Left ventricle myocardium inferior (tissue), 1 donor: Measurements from ENCODE around the gene ADAMTS12. TPM values are rescaled to one million over a fixed set of nuclear protein-coding genes. Genes with fewer than 3 reads are reported as not detected.

Experiments used
- DNase-seq: peaks from one replicate; pipeline ENCODE4 v3.0.0-alpha.2; 2020
- H3K27ac ChIP-seq: fragments of 200-600 bp; replicated peaks from 2 replicates; pipeline ENCODE4 v1.8.0; 2021
- H3K27me3 ChIP-seq: fragments of 200-600 bp; 2 replicates; pipeline ENCODE4 v1.8.0; 2021; ENCODE audit warnings: low read depth
- H3K36me3 ChIP-seq: fragments of 200-600 bp; 2 replicates; pipeline ENCODE4 v1.8.0; 2021
- H3K4me1 ChIP-seq: fragments of 200-600 bp; 2 replicates; pipeline ENCODE4 v1.8.0; 2021
- H3K4me3 ChIP-seq: fragments of 200-600 bp; 2 replicates; pipeline ENCODE4 v1.8.0; 2021; ENCODE audit warnings: mild to moderate bottlenecking, moderate library complexity
- H3K9me3 ChIP-seq: fragments of 200-600 bp; replicated peaks from 2 replicates; pipeline ENCODE4 v1.8.0; 2021
- intact Hi-C: fragments of 100-400 bp; cut with micrococcal nuclease; formaldehyde crosslinking; loops from one replicate; pipeline ENCODE4 v1.11.0; 2022
- total RNA-seq: library from RNA; stranded (reverse); fragmentation: NEBNext Ultra II Directional; extraction: Animal tissue kit (Norgen Biotek cat#: 25700); gene quantifications from one replicate; pipeline ENCODE4 v1.2.1, GENCODE V29; 2021
- TF ChIP-seq, protein P1 (sequence below): fragments of 200-600 bp; IDR thresholded peaks from 2 replicates; pipeline ENCODE4 v1.8.0; 2021; ENCODE audit warnings: antibody characterized with exemption, mild to moderate bottlenecking, borderline replicate concordance
- donor health status: DM: no; HTN: yes; CAD: no; lungs with severe emphysema.

ADAMTS12 gene
- total RNA-seq, 1 donor from 2014 or later = 0.85 TPM

DNA sequence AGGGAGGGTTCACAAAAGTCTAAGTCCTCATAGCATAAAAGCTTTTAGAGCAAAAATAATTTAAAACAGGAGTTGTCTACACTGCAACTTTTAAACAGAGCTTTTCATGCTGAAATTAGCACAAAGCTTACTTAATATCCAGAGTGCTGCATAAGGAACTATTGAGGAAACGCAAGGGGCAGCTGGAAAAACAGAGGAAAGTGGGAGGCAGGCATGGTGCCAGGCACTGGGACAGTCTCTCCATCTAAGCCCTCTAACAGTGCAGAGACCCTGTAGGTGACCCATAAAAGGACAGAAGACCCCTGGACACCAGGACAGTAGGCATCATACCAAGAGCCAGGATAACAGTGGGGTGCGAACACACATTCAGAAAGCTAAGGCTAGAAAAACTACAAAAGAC, 49.3 kb downstream of the ADAMTS12 start:
- H3K4me1 ChIP-seq = peaks cover 12% of the 10 kb centered on the region
- no peaks in the 10 kb centered on the region for H3K9me3 ChIP-seq
- no peaks in the 10 kb centered on the region for H3K36me3 ChIP-seq
- no peak for DNase-seq
- H3K27ac ChIP-seq = no peak overlapping the region
- TF ChIP-seq, protein P1, sequence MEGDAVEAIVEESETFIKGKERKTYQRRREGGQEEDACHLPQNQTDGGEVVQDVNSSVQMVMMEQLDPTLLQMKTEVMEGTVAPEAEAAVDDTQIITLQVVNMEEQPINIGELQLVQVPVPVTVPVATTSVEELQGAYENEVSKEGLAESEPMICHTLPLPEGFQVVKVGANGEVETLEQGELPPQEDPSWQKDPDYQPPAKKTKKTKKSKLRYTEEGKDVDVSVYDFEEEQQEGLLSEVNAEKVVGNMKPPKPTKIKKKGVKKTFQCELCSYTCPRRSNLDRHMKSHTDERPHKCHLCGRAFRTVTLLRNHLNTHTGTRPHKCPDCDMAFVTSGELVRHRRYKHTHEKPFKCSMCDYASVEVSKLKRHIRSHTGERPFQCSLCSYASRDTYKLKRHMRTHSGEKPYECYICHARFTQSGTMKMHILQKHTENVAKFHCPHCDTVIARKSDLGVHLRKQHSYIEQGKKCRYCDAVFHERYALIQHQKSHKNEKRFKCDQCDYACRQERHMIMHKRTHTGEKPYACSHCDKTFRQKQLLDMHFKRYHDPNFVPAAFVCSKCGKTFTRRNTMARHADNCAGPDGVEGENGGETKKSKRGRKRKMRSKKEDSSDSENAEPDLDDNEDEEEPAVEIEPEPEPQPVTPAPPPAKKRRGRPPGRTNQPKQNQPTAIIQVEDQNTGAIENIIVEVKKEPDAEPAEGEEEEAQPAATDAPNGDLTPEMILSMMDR = no peak
- no peaks in the 10 kb centered on the region for H3K27me3 ChIP-seq
- no peak overlapping the region for H3K4me3 ChIP-seq
- intact Hi-C loops = no loop called here

GRCh38 chr5:33841891-33842290, 49.9 kb downstream of the ADAMTS12 start:
- Histone ChIP-seq H3K27ac (no peak overlapping the region), H3K9me3 (no peaks in the 10 kb centered on the region), H3K27me3 (no peaks in the 10 kb centered on the region), H3K4me1 (peaks cover 12% of the 10 kb centered on the region), H3K4me3 (no peak overlapping the region), H3K36me3 (no peaks in the 10 kb centered on the region)
- TF ChIP-seq, protein P1 = no peak
- intact Hi-C loops = no loop called here
- no peak for DNase-seq

DNA sequence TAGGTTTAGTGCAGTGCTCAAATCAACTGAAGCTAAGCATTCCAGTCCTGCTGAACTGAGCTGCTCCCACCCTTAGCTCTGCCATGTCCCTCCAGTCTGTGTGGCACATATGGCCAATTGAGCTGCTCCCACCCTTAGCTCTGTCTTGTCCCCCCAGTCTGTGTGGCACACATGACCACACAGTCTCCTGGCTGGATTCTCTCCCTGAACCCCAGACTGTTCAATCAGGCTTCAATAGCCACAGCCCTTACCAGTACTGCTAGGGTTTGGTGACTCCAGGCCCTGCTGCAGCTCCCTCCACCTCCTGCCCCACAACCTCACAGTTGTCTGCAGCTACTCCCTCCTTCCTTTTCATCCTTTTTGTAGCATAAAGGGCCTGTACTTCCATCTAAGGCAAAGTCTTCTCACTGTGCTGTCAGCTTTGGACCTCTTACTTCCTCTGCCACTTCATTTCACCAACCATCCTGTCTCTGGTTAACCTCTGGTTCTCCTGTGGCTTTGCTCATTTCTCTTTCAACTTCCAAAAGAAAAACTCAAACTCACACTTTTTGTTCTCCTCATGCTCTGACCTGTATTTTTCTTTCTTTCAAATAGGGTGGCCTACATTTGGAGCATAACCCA, 50.8 kb downstream of the ADAMTS12 start:
- Histone ChIP-seq H3K9me3 (no peaks in the 10 kb centered on the region), H3K4me1 (peaks cover 12% of the 10 kb centered on the region), H3K27me3 (no peaks in the 10 kb centered on the region), H3K4me3 (no peak overlapping the region), H3K36me3 (no peaks in the 10 kb centered on the region), H3K27ac (no peak overlapping the region)
- TF ChIP-seq, protein P1 = no peak
- intact Hi-C loops = no loop called here
- no peak for DNase-seq

DNA sequence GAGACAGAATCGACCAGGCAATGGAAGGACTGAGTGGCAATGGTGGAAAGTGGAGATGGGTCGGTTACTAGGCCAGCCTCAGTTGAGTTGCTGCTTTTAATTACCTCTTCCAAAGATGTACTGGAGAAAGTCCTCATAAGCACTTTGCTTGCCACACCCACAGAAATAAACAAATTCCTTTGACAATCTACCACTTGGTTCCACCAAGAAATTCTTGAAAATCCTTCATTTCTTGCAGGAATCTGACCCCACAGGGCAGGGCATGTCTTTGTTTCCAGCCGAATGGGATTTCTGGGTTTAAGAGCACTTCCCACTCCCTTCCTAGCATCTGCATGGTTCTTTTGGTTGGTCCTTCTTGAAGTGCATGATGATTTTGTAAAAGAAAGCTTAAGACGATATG, 54.5 kb downstream of the ADAMTS12 start:
- H3K4me3 ChIP-seq = no peak overlapping the region
- H3K27me3 ChIP-seq = no peaks in the 10 kb centered on the region
- intact Hi-C loops = no loop called here
- H3K9me3 ChIP-seq = no peaks in the 10 kb centered on the region
- H3K36me3 ChIP-seq = no peaks in the 10 kb centered on the region
- TF ChIP-seq, protein P1 = no peak
- H3K27ac ChIP-seq = no peak overlapping the region
- DNase-seq = no peak
- peaks cover 12% of the 10 kb centered on the region for H3K4me1 ChIP-seq

DNA sequence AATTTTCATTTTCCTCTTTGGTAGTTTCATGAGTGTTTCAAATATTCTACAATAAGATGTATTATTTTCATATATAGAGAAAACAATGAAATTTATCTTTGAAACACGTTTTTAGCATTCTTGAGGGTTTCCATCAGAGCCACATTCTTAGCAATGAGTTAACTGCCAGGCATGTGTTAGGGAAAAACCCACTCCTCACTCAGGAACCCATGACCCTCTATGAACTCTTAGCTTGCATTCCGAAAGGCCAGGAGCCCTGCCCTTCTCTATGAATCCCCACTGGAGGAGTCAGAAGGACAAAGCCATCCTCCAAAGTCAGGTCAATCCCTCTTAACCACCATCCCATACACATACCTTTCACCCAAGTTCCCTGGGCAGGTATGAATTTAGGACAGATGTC, 57.5 kb downstream of the ADAMTS12 start:
- intact Hi-C loops = no loop called here
- no peak overlapping the region for H3K27ac ChIP-seq

More for the DNA sequence above, 57.5 kb downstream of the ADAMTS12 start:
- DNase-seq = no peak
- H3K9me3 ChIP-seq = no peaks in the 10 kb centered on the region
- H3K4me1 ChIP-seq = no peaks in the 10 kb centered on the region
- TF ChIP-seq, protein P1 = no peak
- H3K36me3 ChIP-seq = no peaks in the 10 kb centered on the region
- no peak overlapping the region for H3K4me3 ChIP-seq
- H3K27me3 ChIP-seq = no peaks in the 10 kb centered on the region
